Astrocyte (in vitro differentiated cells and primary cell): Measurements from ENCODE around the gene CPEB4.

Experiments
- EZH2 ChIP-seq: IDR thresholded peaks from 2 replicates; pipeline ENCODE4 v1.6.1; 2012; ENCODE audit warnings: mild to moderate bottlenecking, low read length, inconsistent platforms; ENCODE audit not compliant: insufficient read depth
- TF ChIP-seq, protein P1 (sequence below): IDR thresholded peaks from 2 replicates; pipeline ENCODE4 v1.5.1; 2011; ENCODE audit warnings: low read depth, mild to moderate bottlenecking, inconsistent platforms, low read length, moderate library complexity; ENCODE audit not compliant: insufficient read depth

DNA sequence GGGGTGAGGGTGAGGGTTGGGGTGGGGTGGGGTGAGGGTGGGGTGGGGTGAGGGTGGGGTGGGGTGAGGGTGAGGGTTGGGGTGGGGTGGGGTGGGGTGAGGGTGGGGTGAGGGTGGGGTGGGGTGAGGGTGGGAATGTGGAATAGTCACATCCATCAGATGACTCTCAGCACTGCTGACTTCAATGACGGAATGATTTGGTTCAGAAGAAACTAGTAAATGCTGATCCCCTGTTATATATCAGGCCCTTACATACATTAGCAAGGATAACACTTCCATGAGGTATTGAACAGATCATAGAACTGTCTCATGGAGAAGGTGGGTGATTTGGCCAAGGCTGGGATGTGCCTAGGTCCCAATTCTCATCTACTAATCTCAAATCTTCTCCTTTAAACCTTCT is 76.4 kb downstream of the CPEB4 start:
- TF ChIP-seq, protein P1, sequence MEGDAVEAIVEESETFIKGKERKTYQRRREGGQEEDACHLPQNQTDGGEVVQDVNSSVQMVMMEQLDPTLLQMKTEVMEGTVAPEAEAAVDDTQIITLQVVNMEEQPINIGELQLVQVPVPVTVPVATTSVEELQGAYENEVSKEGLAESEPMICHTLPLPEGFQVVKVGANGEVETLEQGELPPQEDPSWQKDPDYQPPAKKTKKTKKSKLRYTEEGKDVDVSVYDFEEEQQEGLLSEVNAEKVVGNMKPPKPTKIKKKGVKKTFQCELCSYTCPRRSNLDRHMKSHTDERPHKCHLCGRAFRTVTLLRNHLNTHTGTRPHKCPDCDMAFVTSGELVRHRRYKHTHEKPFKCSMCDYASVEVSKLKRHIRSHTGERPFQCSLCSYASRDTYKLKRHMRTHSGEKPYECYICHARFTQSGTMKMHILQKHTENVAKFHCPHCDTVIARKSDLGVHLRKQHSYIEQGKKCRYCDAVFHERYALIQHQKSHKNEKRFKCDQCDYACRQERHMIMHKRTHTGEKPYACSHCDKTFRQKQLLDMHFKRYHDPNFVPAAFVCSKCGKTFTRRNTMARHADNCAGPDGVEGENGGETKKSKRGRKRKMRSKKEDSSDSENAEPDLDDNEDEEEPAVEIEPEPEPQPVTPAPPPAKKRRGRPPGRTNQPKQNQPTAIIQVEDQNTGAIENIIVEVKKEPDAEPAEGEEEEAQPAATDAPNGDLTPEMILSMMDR = no peak
- no peak for TF ChIP-seq EZH2
